HepG2 (cell line): ENCODE results near the gene SLC2A8. TPM values are rescaled to one million over a fixed set of nuclear protein-coding genes. Genes with fewer than 3 reads are reported as not detected.

Source experiments
- BATF2 ChIP-seq: sonication (generic); formaldehyde crosslinking; IDR thresholded peaks from 2 replicates; pipeline ENCODE4 v1.8.0; 2022; ENCODE audit warnings: mild to moderate bottlenecking, missing genetic modification reagents, moderate library complexity
- CENPBD1 ChIP-seq: sonication (generic); formaldehyde crosslinking; IDR thresholded peaks from 2 replicates; pipeline ENCODE4 v1.8.0; 2022; ENCODE audit warnings: missing genetic modification reagents, low read depth, mild to moderate bottlenecking, borderline replicate concordance
- ERF ChIP-seq: IDR thresholded peaks from 2 replicates; pipeline ENCODE4 v1.6.1; 2018; ENCODE audit warnings: missing biosample characterization, missing genetic modification reagents
- MBD4 ChIP-seq: IDR thresholded peaks from 2 replicates; pipeline ENCODE4 v1.6.1; 2012; ENCODE audit warnings: low read length, inconsistent platforms, borderline replicate concordance
- MEF2D ChIP-seq: sonication (generic); formaldehyde crosslinking; IDR thresholded peaks from 2 replicates; pipeline ENCODE4 v1.5.1; 2020; ENCODE audit warnings: mild to moderate bottlenecking, missing genetic modification reagents
- PLSCR1 ChIP-seq: sonication (generic); formaldehyde crosslinking; IDR thresholded peaks from 2 replicates; pipeline ENCODE4 v1.5.0; 2020; ENCODE audit warnings: missing genetic modification reagents, mild to moderate bottlenecking, borderline replicate concordance
- REL ChIP-seq: sonication (generic); formaldehyde crosslinking; conservative IDR thresholded peaks from 2 replicates; pipeline ENCODE4 v1.8.0; 2022; ENCODE audit warnings: mild to moderate bottlenecking, missing genetic modification reagents, moderate library complexity
- TBX3 ChIP-seq: fragments of 450-650 bp; IDR thresholded peaks from 2 replicates; pipeline ENCODE4 v1.6.1; 2017; ENCODE audit warnings: antibody characterized with exemption, mild to moderate bottlenecking, inconsistent platforms, borderline replicate concordance
- TFDP2 ChIP-seq: sonication (generic); formaldehyde crosslinking; IDR thresholded peaks from 2 replicates; pipeline ENCODE4 v1.4.0; 2020; ENCODE audit warnings: missing genetic modification reagents
- YEATS4 ChIP-seq: sonication (generic); formaldehyde crosslinking; IDR thresholded peaks from 2 replicates; pipeline ENCODE4 v1.4.0; 2020; ENCODE audit warnings: missing genetic modification reagents, borderline replicate concordance
- ZEB1 ChIP-seq: IDR thresholded peaks from 2 replicates; pipeline ENCODE4 v1.6.1; 2012; ENCODE audit warnings: mild to moderate bottlenecking, low read depth, inconsistent platforms; ENCODE audit not compliant: insufficient replicate concordance
- ZFP90 ChIP-seq: sonication (generic); formaldehyde crosslinking; IDR thresholded peaks from 2 replicates; pipeline ENCODE4 v1.8.0; 2022; ENCODE audit warnings: missing genetic modification reagents, mild to moderate bottlenecking, inconsistent platforms, borderline replicate concordance
- ZNF337 ChIP-seq: sonication (generic); formaldehyde crosslinking; IDR thresholded peaks from 2 replicates; pipeline ENCODE4 v1.5.1; 2020; ENCODE audit warnings: missing genetic modification reagents, low read depth, mild to moderate bottlenecking, borderline replicate concordance
- ZNF430 ChIP-seq: sonication (generic); formaldehyde crosslinking; IDR thresholded peaks from 2 replicates; pipeline ENCODE4 v1.9.0; 2021; ENCODE audit warnings: mild to moderate bottlenecking, missing genetic modification reagents
- ZNF451 ChIP-seq: sonication (generic); formaldehyde crosslinking; IDR thresholded peaks from 2 replicates; pipeline ENCODE4 v1.5.0; 2020; ENCODE audit warnings: mild to moderate bottlenecking, missing genetic modification reagents
- polyA plus RNA-seq, 8 experiments: library from polyadenylated mRNA; depleted of rRNA in 3 of 8; stranded (reverse) in 7 of 8; unstranded in 1 of 8; fragments of >200 nt; fragmentation: Illumina TruSeq in 4 of 8; extraction: Trizol in 4 of 8; gene quantifications; 2 replicates each; pipeline versions ENCODE4 v1.2.1 to v1.2.3, GENCODE V29; 2011 to 2016; ENCODE audit warnings: low read depth in 4 of 8, missing spikeins in 1 of 8, mixed read lengths in 1 of 8; ENCODE audit not compliant: insufficient read depth in 1 of 8
- total RNA-seq, 5 experiments: library from RNA; depleted of rRNA; stranded (reverse); fragments of >200 nt; fragmentation: Illumina TruSeq; extraction: Trizol; gene quantifications; 2 replicates each; pipeline ENCODE4 v1.2.3, GENCODE V29; 2016; ENCODE audit warnings: low read depth in 1 of 5
- TF ChIP-seq, protein P1 (sequence below): sonication (generic); formaldehyde crosslinking; IDR thresholded peaks from 2 replicates; pipeline ENCODE4 v1.8.0; 2023; ENCODE audit warnings: mild to moderate bottlenecking, missing genetic modification reagents
- TF ChIP-seq, protein P2 (sequence below): sonication (generic); formaldehyde crosslinking; IDR thresholded peaks from 2 replicates; pipeline ENCODE4 v1.5.1; 2020; ENCODE audit warnings: missing genetic modification reagents, mild to moderate bottlenecking, borderline replicate concordance

Gene SLC2A8
- total and polyA plus RNA-seq, 2 of the 13 experiments (the other 11 are each of a cell fraction or from before 2014, with no cell fraction given): 22.6 to 48.6 TPM

DNA sequence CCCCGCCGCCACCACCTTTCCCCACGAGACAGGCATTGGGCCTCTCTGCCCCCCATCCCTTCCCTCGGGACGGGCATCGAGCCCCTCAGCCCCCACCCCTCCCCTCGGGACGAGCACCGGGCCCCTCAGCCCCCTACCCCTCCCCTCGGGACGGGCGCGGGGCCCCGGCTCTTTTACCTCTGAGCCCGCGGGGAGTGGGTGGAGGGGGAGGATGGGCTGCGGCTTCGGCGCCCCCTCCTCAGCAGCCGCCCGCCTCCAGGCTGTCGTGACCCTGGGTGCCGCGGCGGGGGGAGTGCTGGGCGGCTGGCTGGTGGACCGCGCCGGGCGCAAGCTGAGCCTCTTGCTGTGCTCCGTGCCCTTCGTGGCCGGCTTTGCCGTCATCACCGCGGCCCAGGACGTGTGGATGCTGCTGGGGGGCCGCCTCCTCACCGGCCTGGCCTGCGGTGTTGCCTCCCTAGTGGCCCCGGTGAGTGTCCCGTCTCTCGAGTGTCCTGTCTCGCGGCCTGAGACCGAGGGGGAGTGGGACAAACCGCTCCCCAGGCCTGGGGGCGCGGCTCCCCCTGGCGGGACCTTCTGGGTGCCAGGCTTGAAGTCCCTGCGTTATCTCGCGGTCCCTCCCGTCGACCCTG is 791 bp downstream of the SLC2A8 start (continued):
- TF ChIP-seq TFDP2 (CRISPR knock-in tag): 0 out of 2 replicates have a peak, but pooled peaks have one; percentile 37
- TF ChIP-seq TBX3: no peak
- no peak for TF ChIP-seq ZEB1
- TF ChIP-seq ZNF430: no peak
- TF ChIP-seq REL (CRISPR knock-in tag): no peak
- TF ChIP-seq PLSCR1: no peak
- TF ChIP-seq ZFP90 (CRISPR knock-in tag): 0 out of 2 replicates have a peak, but pooled peaks have one; percentile 34
- TF ChIP-seq, protein P1, sequence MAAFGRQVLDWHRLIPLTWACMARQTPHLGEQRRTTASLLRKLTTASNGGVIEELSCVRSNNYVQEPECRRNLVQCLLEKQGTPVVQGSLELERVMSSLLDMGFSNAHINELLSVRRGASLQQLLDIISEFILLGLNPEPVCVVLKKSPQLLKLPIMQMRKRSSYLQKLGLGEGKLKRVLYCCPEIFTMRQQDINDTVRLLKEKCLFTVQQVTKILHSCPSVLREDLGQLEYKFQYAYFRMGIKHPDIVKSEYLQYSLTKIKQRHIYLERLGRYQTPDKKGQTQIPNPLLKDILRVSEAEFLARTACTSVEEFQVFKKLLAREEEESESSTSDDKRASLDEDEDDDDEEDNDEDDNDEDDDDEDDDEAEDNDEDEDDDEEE (CRISPR knock-in tag): peak; percentile 35; the same call in 1 of the 2 replicates
- TF ChIP-seq YEATS4 (CRISPR knock-in tag): no peak
- TF ChIP-seq CENPBD1 (CRISPR knock-in tag): no peak
- TF ChIP-seq, protein P2, sequence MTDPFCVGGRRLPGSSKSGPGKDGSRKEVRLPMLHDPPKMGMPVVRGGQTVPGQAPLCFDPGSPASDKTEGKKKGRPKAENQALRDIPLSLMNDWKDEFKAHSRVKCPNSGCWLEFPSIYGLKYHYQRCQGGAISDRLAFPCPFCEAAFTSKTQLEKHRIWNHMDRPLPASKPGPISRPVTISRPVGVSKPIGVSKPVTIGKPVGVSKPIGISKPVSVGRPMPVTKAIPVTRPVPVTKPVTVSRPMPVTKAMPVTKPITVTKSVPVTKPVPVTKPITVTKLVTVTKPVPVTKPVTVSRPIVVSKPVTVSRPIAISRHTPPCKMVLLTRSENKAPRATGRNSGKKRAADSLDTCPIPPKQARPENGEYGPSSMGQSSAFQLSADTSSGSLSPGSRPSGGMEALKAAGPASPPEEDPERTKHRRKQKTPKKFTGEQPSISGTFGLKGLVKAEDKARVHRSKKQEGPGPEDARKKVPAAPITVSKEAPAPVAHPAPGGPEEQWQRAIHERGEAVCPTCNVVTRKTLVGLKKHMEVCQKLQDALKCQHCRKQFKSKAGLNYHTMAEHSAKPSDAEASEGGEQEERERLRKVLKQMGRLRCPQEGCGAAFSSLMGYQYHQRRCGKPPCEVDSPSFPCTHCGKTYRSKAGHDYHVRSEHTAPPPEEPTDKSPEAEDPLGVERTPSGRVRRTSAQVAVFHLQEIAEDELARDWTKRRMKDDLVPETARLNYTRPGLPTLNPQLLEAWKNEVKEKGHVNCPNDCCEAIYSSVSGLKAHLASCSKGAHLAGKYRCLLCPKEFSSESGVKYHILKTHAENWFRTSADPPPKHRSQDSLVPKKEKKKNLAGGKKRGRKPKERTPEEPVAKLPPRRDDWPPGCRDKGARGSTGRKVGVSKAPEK (CRISPR knock-in tag): no peak
- TF ChIP-seq ERF (CRISPR knock-in tag): 0 out of 2 replicates have a peak, but pooled peaks have one; percentile 52
- no peak for TF ChIP-seq ZNF337 (CRISPR knock-in tag)
- 0 out of 2 replicates have a peak, but pooled peaks have one; percentile 26 for TF ChIP-seq ZNF451 (CRISPR knock-in tag)
- TF ChIP-seq MEF2D (CRISPR knock-in tag): no peak
- TF ChIP-seq BATF2 (CRISPR knock-in tag): no peak
- TF ChIP-seq MBD4: no peak
- TF ChIP-seq, all 625 proteins: peak for 95
